HEK293T (cell line): ENCODE measurements around the gene CD81.

Experiments
- CTCF ChIA-PET: fragments of 350-600 bp; formaldehyde crosslinking; extraction: SDS; loops from one replicate; lab custom pipeline; 2021; ENCODE audit warnings: antibody characterized with exemption, inconsistent platforms; lab: Yijun Ruan, JAX
- POLR2A ChIA-PET: fragments of 350-600 bp; formaldehyde crosslinking; extraction: SDS; loops from one replicate; lab custom pipeline; 2020; ENCODE audit warnings: antibody characterized with exemption, inconsistent platforms; lab: Yijun Ruan, JAX
- DNase-seq: peaks from one replicate; pipeline ENCODE4 v3.0.0; 2012; ENCODE audit warnings: mixed read lengths; ENCODE audit errors: extremely low spot score
- ARNT ChIP-seq: fragments of 450-650 bp; IDR thresholded peaks from 2 replicates; pipeline ENCODE4 v1.6.1; 2017; ENCODE audit warnings: mild to moderate bottlenecking
- BHLHE40 ChIP-seq: fragments of 450-650 bp; IDR thresholded peaks from 2 replicates; pipeline ENCODE4 v1.6.1; 2016; ENCODE audit warnings: mild to moderate bottlenecking, moderate library complexity, borderline replicate concordance
- CTBP1 ChIP-seq: fragments of 450-650 bp; IDR thresholded peaks from 2 replicates; pipeline ENCODE4 v1.6.1; 2016; ENCODE audit warnings: borderline replicate concordance
- ELF4 ChIP-seq: fragments of 450-650 bp; IDR thresholded peaks from 2 replicates; pipeline ENCODE4 v1.6.1; 2017; ENCODE audit warnings: antibody characterized with exemption
- FOXA1 ChIP-seq: fragments of 450-650 bp; IDR thresholded peaks from 2 replicates; pipeline ENCODE4 v1.6.1; 2016; ENCODE audit warnings: mild to moderate bottlenecking
- FOXK2 ChIP-seq: fragments of 450-650 bp; IDR thresholded peaks from 2 replicates; pipeline ENCODE4 v1.6.1; 2016; ENCODE audit warnings: mild to moderate bottlenecking
- FOXM1 ChIP-seq: fragments of 450-650 bp; IDR thresholded peaks from 2 replicates; pipeline ENCODE4 v1.6.1; 2017; ENCODE audit warnings: mild to moderate bottlenecking, borderline replicate concordance
- HDGF ChIP-seq: fragments of 450-650 bp; IDR thresholded peaks from 2 replicates; pipeline ENCODE4 v1.6.1; 2017; ENCODE audit warnings: antibody characterized with exemption, borderline replicate concordance
- L3MBTL2 ChIP-seq: fragments of 450-650 bp; conservative IDR thresholded peaks from 2 replicates; pipeline ENCODE4 v1.6.1; 2016; ENCODE audit warnings: mild to moderate bottlenecking
- LEF1 ChIP-seq: fragments of 450-650 bp; IDR thresholded peaks from 2 replicates; pipeline ENCODE4 v1.6.1; 2017; ENCODE audit warnings: mild to moderate bottlenecking, borderline replicate concordance
- NFRKB ChIP-seq: fragments of 450-650 bp; IDR thresholded peaks from 2 replicates; pipeline ENCODE4 v1.6.1; 2016; ENCODE audit warnings: mild to moderate bottlenecking, moderate library complexity
- SP1 ChIP-seq: fragments of 450-650 bp; IDR thresholded peaks from 2 replicates; pipeline ENCODE4 v1.6.1; 2017
- SUZ12 ChIP-seq: fragments of 450-650 bp; IDR thresholded peaks from 2 replicates; pipeline ENCODE4 v1.6.1; 2016; ENCODE audit warnings: mild to moderate bottlenecking
- TARDBP ChIP-seq: fragments of 450-650 bp; IDR thresholded peaks from 2 replicates; pipeline ENCODE4 v1.6.1; 2016
- ZNF384 ChIP-seq: fragments of 450-650 bp; IDR thresholded peaks from 2 replicates; pipeline ENCODE4 v1.6.1; 2016
- TF ChIP-seq, protein P1 (sequence below): fragments of 450-650 bp; IDR thresholded peaks from 2 replicates; pipeline ENCODE4 v1.6.1; 2016

Gene CD81

DNA sequence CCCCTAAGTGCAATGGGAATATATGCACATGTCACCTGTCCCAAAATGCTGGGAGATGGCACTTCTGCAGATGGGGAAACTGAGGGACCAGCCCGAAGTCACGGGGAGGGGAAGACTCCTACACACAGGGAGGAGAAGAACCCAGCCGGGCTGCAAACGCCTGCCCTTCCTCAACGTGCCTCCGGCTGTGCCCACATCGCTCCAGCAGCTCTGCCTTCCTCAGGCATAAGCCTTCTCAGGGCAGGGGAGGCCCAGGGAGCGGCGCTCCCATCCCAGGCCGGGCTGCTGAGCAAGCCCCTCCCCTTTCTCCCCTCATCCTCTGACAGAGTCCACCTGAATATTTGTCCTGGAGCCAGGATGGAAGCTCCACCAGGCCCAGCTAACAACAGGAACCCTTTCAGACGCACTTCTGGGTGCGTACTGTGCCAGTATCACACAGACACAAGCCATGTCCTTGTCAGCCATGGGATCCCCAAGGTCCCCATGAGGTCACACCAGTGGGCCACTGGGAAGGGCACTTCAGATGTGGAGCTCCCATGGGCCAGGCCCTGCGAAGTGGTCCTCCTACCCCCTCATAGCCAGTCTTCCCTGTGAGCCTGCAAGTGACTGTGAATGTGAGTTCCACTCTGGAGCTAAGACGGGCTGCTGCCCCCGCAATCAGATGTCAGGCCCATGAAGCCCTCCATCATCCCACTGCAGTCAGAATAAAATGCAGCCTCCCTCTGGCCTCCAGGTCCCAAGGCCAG lies 2.5 kb upstream of the CD81 start:
- DNase-seq, result no peak
- ChIA-PET CTCF (interaction anchor here (0.7 kb wide), 1 partner anchor 786 kb away, joined by 4 read pairs; no protein-coding TSS in a partner anchor), POLR2A (no interaction called here)
- TF ChIP-seq ELF4, result no peak
- TF ChIP-seq CTBP1, result no peak
- no peak for TF ChIP-seq BHLHE40
- TF ChIP-seq, protein P1, sequence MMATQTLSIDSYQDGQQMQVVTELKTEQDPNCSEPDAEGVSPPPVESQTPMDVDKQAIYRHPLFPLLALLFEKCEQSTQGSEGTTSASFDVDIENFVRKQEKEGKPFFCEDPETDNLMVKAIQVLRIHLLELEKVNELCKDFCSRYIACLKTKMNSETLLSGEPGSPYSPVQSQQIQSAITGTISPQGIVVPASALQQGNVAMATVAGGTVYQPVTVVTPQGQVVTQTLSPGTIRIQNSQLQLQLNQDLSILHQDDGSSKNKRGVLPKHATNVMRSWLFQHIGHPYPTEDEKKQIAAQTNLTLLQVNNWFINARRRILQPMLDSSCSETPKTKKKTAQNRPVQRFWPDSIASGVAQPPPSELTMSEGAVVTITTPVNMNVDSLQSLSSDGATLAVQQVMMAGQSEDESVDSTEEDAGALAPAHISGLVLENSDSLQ, result no peak
- no peak for TF ChIP-seq SP1
- no peak for TF ChIP-seq FOXM1
- no peak for TF ChIP-seq L3MBTL2
- TF ChIP-seq SUZ12, result no peak
- TF ChIP-seq HDGF, result no peak
- TF ChIP-seq FOXA1, result no peak
- TF ChIP-seq ARNT, result no peak
- no peak for TF ChIP-seq TARDBP

DNA sequence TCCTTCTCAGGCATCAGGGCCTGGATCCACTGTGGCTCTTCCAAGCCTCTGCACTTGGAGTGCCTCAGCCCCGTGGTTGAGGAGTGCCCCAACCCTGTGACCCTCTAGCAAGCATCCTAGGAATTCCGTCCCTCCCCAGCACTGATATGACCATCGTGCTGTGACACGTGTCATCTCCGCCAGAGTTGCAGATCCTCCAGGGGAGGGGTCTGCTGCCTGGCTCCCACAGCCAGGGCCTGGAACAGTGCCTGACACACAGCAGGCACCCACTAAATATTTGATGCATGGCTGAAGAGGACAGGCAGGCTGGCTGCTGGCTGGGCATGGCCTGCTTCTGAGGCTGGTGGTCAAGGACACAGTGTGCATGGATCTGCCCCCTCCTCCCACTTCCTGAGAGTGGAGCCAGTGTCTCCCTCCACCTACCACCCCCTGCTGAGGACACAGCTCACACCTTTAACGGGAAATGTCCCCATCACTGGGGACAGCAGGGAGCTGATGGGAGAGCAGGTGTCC lies 1.7 kb upstream of the CD81 start:
- CTCF ChIA-PET, result no interaction called here
- POLR2A ChIA-PET, result interaction anchor here (1.5 to 1.6 kb wide), 2 partner anchors 26 to 34 kb away, joined by 6 read pairs; partner anchors contain the start of gene TSSC4
- DNase-seq, result no peak
- TF ChIP-seq ZNF384 (no peak), ARNT (no peak), LEF1 (no peak), HDGF (no peak), NFRKB (no peak), FOXM1 (no peak), TARDBP (no peak), SUZ12 (no peak), FOXA1 (no peak), ELF4 (no peak), SP1 (no peak), BHLHE40 (no peak), FOXK2 (no peak), L3MBTL2 (no peak), CTBP1 (no peak)
- TF ChIP-seq, protein P1, result no peak

DNA sequence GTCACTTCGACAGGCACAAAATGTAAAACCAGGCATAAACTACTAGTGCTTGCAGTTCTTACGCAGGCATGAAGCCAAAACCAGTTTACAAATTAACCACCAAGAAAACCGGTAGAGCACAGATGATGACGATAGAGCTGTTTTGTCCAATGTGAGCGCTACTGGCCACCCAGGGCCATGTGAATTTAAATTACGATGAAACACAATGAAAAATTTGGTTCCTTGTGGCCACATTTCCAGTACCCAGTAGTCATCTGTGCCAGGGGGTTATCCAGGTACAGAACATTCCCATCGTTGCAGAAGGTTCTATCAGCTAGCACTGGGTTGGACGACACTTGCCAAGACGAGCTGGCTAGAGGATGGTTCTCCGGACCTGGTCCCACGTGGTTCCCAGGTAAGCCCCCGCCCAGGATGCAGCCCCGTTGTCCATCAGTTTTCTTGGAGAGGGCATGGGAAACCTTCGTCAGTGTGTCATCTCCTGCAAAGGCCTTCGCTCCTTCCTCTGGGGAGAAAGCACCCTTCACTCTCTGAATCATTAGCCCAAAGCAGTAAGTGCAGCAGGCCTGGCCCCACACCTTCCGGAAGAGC lies 1.1 kb upstream of the CD81 start:
- ChIA-PET CTCF (no interaction called here), POLR2A (interaction anchor here (1.4 to 1.6 kb wide), 3 partner anchors 9 to 33 kb away, joined by 6 to 13 read pairs (median 6); partner anchors contain the start of gene TSSC4)
- TF ChIP-seq L3MBTL2 (no peak), FOXA1 (no peak), ARNT (no peak), LEF1 (no peak), FOXK2 (no peak), CTBP1 (no peak), NFRKB (no peak), BHLHE40 (no peak), SUZ12 (no peak), HDGF (no peak), TARDBP (no peak), FOXM1 (no peak), ZNF384 (no peak)
- TF ChIP-seq, protein P1, result no peak
- DNase-seq, result no peak

DNA sequence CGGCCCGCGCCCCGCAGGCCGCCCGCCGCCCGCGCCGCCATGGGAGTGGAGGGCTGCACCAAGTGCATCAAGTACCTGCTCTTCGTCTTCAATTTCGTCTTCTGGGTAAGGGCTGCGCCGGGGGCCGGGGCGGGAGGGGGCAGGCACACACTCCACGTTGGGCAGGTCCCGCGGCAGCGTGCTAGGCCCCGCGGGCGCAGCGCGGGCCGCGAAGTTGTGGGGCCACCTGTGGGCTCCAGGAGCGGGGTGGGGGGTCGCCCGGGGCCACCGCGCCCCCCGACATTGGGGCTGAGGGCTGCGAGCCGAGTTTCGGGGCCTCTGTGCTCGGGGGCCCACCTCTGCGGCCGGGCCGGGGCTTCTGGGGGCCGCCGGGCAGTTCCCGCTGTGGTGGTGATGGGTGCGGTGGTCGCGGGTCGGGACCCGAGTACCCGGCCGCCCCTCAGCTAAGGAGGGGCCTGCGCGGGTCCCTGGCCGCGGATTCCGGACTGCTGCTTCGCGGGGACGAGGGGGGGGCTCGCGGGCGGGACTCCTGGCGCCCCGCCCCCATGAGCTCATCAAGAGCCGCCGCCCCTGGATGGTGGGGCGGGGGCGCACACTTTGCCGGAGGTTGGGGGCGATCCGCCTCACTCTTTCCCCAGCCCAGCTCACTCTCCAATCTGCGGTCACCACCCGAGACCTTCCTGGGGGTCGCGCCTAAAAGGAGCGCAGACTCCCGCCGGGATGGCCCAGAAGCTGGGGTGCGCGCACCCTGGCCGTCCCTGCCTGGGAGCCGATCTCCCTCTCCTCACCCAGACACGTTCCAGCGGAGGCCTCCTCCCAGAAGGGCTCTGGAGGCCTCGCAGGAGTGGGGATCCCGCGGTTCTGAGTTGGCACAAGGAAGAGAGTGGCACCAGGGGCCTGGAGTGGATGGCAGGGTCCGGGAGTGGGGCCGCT lies 667 bp downstream of the CD81 start:
- ChIA-PET CTCF (interaction anchor here (1.4 to 1.5 kb wide), 2 partner anchors 11 to 73 kb away, joined by 4 to 6 read pairs; no protein-coding TSS in a partner anchor), POLR2A (interaction anchor here (0.5 to 1.8 kb wide), 10 partner anchors 9 to 684 kb away, joined by 3 to 13 read pairs (median 6); partner anchors contain the start of gene TSSC4)
- TF ChIP-seq BHLHE40 (no peak), NFRKB (no peak), CTBP1 (no peak), LEF1 (no peak), TARDBP (no peak), SP1 (no peak), FOXA1 (no peak), ELF4 (no peak)
- DNase-seq, result peak; percentile 71
